Neural progenitor cell (in vitro differentiated cells): Measurements from ENCODE around the gene NEGR1. TPM values are rescaled to one million over a fixed set of nuclear protein-coding genes. Genes with fewer than 3 reads are reported as not detected.

Experiments
- DNase-seq: peaks from one replicate; pipeline ENCODE4 v3.0.0-alpha.2; 2016; ENCODE audit warnings: low spot score
- H2AFZ ChIP-seq: fragments of 200-600 bp; sonication (generic); replicated peaks from 2 replicates; pipeline ENCODE4 v1.6.1; 2016; ENCODE audit warnings: antibody characterized with exemption
- H3F3A ChIP-seq: fragments of 200-600 bp; sonication (generic); 2 replicates; pipeline ENCODE4 v1.6.1; 2016; ENCODE audit warnings: antibody characterized with exemption, low read depth
- H3K27ac ChIP-seq: fragments of 200-600 bp; sonication (generic); 2 replicates; pipeline ENCODE4 v1.5.1; 2016; ENCODE audit warnings: mild to moderate bottlenecking
- H3K27me3 ChIP-seq: fragments of 200-600 bp; sonication (generic); 2 replicates; pipeline ENCODE4 v1.6.1; 2016; ENCODE audit warnings: mild to moderate bottlenecking, moderate library complexity
- H3K36me3 ChIP-seq: fragments of 200-600 bp; sonication (generic); 2 replicates; pipeline ENCODE4 v1.5.1; 2016
- H3K4me1 ChIP-seq: fragments of 200-600 bp; sonication (generic); 2 replicates; pipeline ENCODE4 v1.6.1; 2016; ENCODE audit warnings: mixed run types
- H3K4me2 ChIP-seq: fragments of 200-600 bp; sonication (generic); 2 replicates; pipeline ENCODE4 v1.6.1; 2016
- H3K4me3 ChIP-seq: fragments of 200-600 bp; sonication (generic); 2 replicates; pipeline ENCODE4 v1.5.1; 2016
- H3K79me2 ChIP-seq: fragments of 200-600 bp; sonication (generic); 2 replicates; pipeline ENCODE4 v1.6.1; 2016; ENCODE audit warnings: low read depth
- H3K9ac ChIP-seq: fragments of 200-600 bp; sonication (generic); 2 replicates; pipeline ENCODE4 v1.6.1; 2016
- H3K9me3 ChIP-seq: fragments of 200-600 bp; sonication (generic); 2 replicates; pipeline ENCODE4 v1.5.1; 2016; ENCODE audit warnings: low read depth
- H4K20me1 ChIP-seq: fragments of 200-600 bp; sonication (generic); 2 replicates; pipeline ENCODE4 v1.6.1; 2016; ENCODE audit warnings: low read depth
- H3K27ac Mint-ChIP-seq: 3 replicates; pipeline ENCODE4 v1.8.0; 2021; ENCODE audit warnings: mixed read lengths
- H3K27me3 Mint-ChIP-seq: 2 replicates; pipeline ENCODE4 v1.8.0; 2022; ENCODE audit warnings: low read depth, mild to moderate bottlenecking, inconsistent platforms, moderate library complexity, mixed read lengths; ENCODE audit not compliant: insufficient read depth
- H3K36me3 Mint-ChIP-seq: 3 replicates; pipeline ENCODE4 v1.8.0; 2021; ENCODE audit warnings: mixed read lengths
- H3K4me1 Mint-ChIP-seq: 3 replicates; pipeline ENCODE4 v1.8.0; 2021; ENCODE audit warnings: mixed read lengths
- H3K4me3 Mint-ChIP-seq: 3 replicates; pipeline ENCODE4 v1.8.0; 2021; ENCODE audit warnings: mild to moderate bottlenecking, moderate library complexity, mixed read lengths
- H3K9me3 Mint-ChIP-seq: 3 replicates; pipeline ENCODE4 v1.8.0; 2020; ENCODE audit warnings: mixed read lengths
- CTCF ChIP-seq: fragments of 200-600 bp; sonication (generic); IDR thresholded peaks from 2 replicates; pipeline ENCODE4 v1.5.1; 2017; ENCODE audit warnings: antibody characterized with exemption, mild to moderate bottlenecking
- EZH2 ChIP-seq: fragments of 200-600 bp; sonication (generic); IDR thresholded peaks from 2 replicates; pipeline ENCODE4 v1.6.1; 2017; ENCODE audit warnings: antibody characterized with exemption, mild to moderate bottlenecking, moderate library complexity
- EZH2phosphoT487 ChIP-seq: fragments of 200-600 bp; sonication (generic); IDR thresholded peaks from 2 replicates; pipeline ENCODE4 v1.6.1; 2017; ENCODE audit warnings: antibody characterized with exemption
- total RNA-seq: library from RNA; depleted of rRNA; stranded (reverse); fragments of >200 nt; gene quantifications from 2 replicates; pipeline ENCODE4 v1.2.3, GENCODE V29; 2015; ENCODE audit warnings: low replicate concordance

Gene NEGR1
- total RNA-seq, 1 donor from 2014 or later: 0.62 TPM

- Histone ChIP-seq H3K9ac (no peak overlapping the region), H3K27me3 (no peaks in the 10 kb centered on the region), H3K36me3 (no peaks in the 10 kb centered on the region), H3F3A (no peaks in the 10 kb centered on the region), H3K4me1 (no peaks in the 10 kb centered on the region), H3K27ac (no peak overlapping the region), H3K9me3 (no peaks in the 10 kb centered on the region), H2AFZ (no peak overlapping the region), H3K4me3 (no peak overlapping the region), H4K20me1 (no peaks in the 10 kb centered on the region), H3K79me2 (no peaks in the 10 kb centered on the region), H3K4me2 (no peak overlapping the region)
- Mint-ChIP-seq H3K36me3 (no peaks in the 10 kb centered on the region), H3K4me3 (no peak overlapping the region), H3K4me1 (no peaks in the 10 kb centered on the region), H3K27me3 (no peaks in the 10 kb centered on the region), H3K9me3 (no peaks in the 10 kb centered on the region), H3K27ac (no peak overlapping the region)
- DNase-seq: no peak
- TF ChIP-seq EZH2: no peak
- no peak for TF ChIP-seq CTCF
- no peak for TF ChIP-seq EZH2phosphoT487
Measured at GRCh38 chr1:71657891-71658679, 624.3 kb downstream of the NEGR1 start.

- Histone ChIP-seq H3K79me2 (no peaks in the 10 kb centered on the region), H3K4me2 (no peak overlapping the region), H3F3A (no peaks in the 10 kb centered on the region), H3K27me3 (no peaks in the 10 kb centered on the region), H3K9me3 (no peaks in the 10 kb centered on the region), H4K20me1 (no peaks in the 10 kb centered on the region), H2AFZ (no peak overlapping the region), H3K4me1 (no peaks in the 10 kb centered on the region), H3K9ac (no peak overlapping the region), H3K27ac (no peak overlapping the region), H3K4me3 (no peak overlapping the region), H3K36me3 (no peaks in the 10 kb centered on the region)
- H3K4me1 Mint-ChIP-seq: no peaks in the 10 kb centered on the region
- no peaks in the 10 kb centered on the region for H3K36me3 Mint-ChIP-seq
- no peak for TF ChIP-seq EZH2
- TF ChIP-seq EZH2phosphoT487: no peak
- no peak for TF ChIP-seq CTCF
- H3K27ac Mint-ChIP-seq: no peak overlapping the region
- no peak overlapping the region for H3K4me3 Mint-ChIP-seq
- DNase-seq: no peak
- H3K27me3 Mint-ChIP-seq: no peaks in the 10 kb centered on the region
- no peaks in the 10 kb centered on the region for H3K9me3 Mint-ChIP-seq
Measured at GRCh38 chr1:71656902-71657301, 625.4 kb downstream of the NEGR1 start.

- Histone ChIP-seq H4K20me1 (no peaks in the 10 kb centered on the region), H3K36me3 (no peaks in the 10 kb centered on the region), H3K27ac (no peak overlapping the region), H3K4me2 (no peak overlapping the region), H3K79me2 (no peaks in the 10 kb centered on the region), H2AFZ (no peak overlapping the region), H3K9ac (no peak overlapping the region), H3K4me3 (no peak overlapping the region), H3K27me3 (no peaks in the 10 kb centered on the region), H3K9me3 (no peaks in the 10 kb centered on the region), H3F3A (no peaks in the 10 kb centered on the region), H3K4me1 (no peaks in the 10 kb centered on the region)
- Mint-ChIP-seq H3K27me3 (no peaks in the 10 kb centered on the region), H3K9me3 (no peaks in the 10 kb centered on the region), H3K36me3 (no peaks in the 10 kb centered on the region), H3K4me1 (no peaks in the 10 kb centered on the region), H3K4me3 (no peak overlapping the region), H3K27ac (no peak overlapping the region)
- DNase-seq: no peak
- TF ChIP-seq EZH2 (no peak), CTCF (no peak), EZH2phosphoT487 (no peak)
Measured at GRCh38 chr1:71655604-71656003, 626.7 kb downstream of the NEGR1 start.
